Mesenchymal stem cell (in vitro differentiated cells and primary cell): ENCODE measurements around the gene PPM1D.

ENCODE experiments used
- DNase-seq: peaks from one replicate; pipeline ENCODE4 v3.0.0-alpha.2; 2013
- H2AFZ ChIP-seq: one replicate; pipeline ENCODE4 v1.6.1; 2013; ENCODE audit warnings: low read depth, mild to moderate bottlenecking, control low read depth, inconsistent platforms, low read length, moderate library complexity
- H2AK5ac ChIP-seq: 2 replicates; pipeline ENCODE4 v1.6.1; 2013; ENCODE audit warnings: low read length, moderate library complexity, mild to moderate bottlenecking, inconsistent platforms; ENCODE audit not compliant: severe bottlenecking
- H2BK120ac ChIP-seq: one replicate; pipeline ENCODE4 v1.6.1; 2013; ENCODE audit warnings: low read depth, mild to moderate bottlenecking, inconsistent platforms, low read length, moderate library complexity
- H2BK12ac ChIP-seq, 2 experiments: one replicate each; pipeline ENCODE4 v1.6.1; 2013; ENCODE audit warnings: inconsistent platforms in 2 of 2, low read length in 2 of 2, mild to moderate bottlenecking in 2 of 2, moderate library complexity in 2 of 2, control low read depth in 1 of 2
- H2BK15ac ChIP-seq: one replicate; pipeline ENCODE4 v1.6.1; 2013; ENCODE audit warnings: mild to moderate bottlenecking, low read depth, inconsistent platforms; ENCODE audit not compliant: poor library complexity, severe bottlenecking
- H2BK5ac ChIP-seq: 2 replicates; pipeline ENCODE4 v1.6.1; 2013; ENCODE audit warnings: low read depth, mild to moderate bottlenecking, low read length, control low read depth, inconsistent platforms; ENCODE audit not compliant: poor library complexity, severe bottlenecking
- H3K14ac ChIP-seq, 2 experiments: one replicate each; pipeline ENCODE4 v1.6.1; 2013; ENCODE audit warnings: inconsistent platforms in 2 of 2, low read length in 2 of 2, control low read depth in 1 of 2, mild to moderate bottlenecking in 1 of 2, moderate library complexity in 1 of 2
- H3K18ac ChIP-seq, 2 experiments: one replicate each; pipeline ENCODE4 v1.6.1; 2013; ENCODE audit warnings: inconsistent platforms in 2 of 2, low read length in 2 of 2, control low read depth in 1 of 2, low read depth in 1 of 2, mild to moderate bottlenecking in 1 of 2
- H3K23ac ChIP-seq, 2 experiments: one replicate each; pipeline ENCODE4 v1.6.1; 2013; ENCODE audit warnings: inconsistent platforms in 2 of 2, low read length in 2 of 2, mild to moderate bottlenecking in 2 of 2, moderate library complexity in 2 of 2, control low read depth in 1 of 2
- H3K27ac ChIP-seq: 2 replicates; pipeline ENCODE4 v1.5.1; 2013; ENCODE audit warnings: mild to moderate bottlenecking, moderate library complexity, low read length, control low read depth, inconsistent platforms; ENCODE audit not compliant: poor library complexity, severe bottlenecking
- H3K27me3 ChIP-seq, 2 experiments: 2 replicates each; pipeline versions ENCODE4 v1.6.1 to v1.7.0; 2013; ENCODE audit warnings: low read length in 2 of 2, mild to moderate bottlenecking in 2 of 2, moderate library complexity in 2 of 2, control low read depth in 1 of 2, inconsistent platforms in 1 of 2; ENCODE audit not compliant: control insufficient read depth in 1 of 2, insufficient read depth in 1 of 2
- H3K36me3 ChIP-seq, 2 experiments: 2 replicates each; pipeline versions ENCODE4 v1.6.1 to v1.7.0; 2013; ENCODE audit warnings: low read length in 2 of 2, control low read depth in 1 of 2, inconsistent platforms in 1 of 2, low read depth in 1 of 2, mild to moderate bottlenecking in 1 of 2; ENCODE audit not compliant: insufficient read depth in 2 of 2, control insufficient read depth in 1 of 2
- H3K4ac ChIP-seq, 2 experiments: one replicate each; pipeline ENCODE4 v1.6.1; 2013; ENCODE audit warnings: inconsistent platforms in 2 of 2, low read length in 2 of 2, mild to moderate bottlenecking in 2 of 2, moderate library complexity in 2 of 2, control low read depth in 1 of 2, low read depth in 1 of 2
- H3K4me1 ChIP-seq: 2 replicates; pipeline ENCODE4 v1.6.1; 2013; ENCODE audit warnings: low read depth, low read length, control low read depth; ENCODE audit not compliant: control insufficient read depth, insufficient read depth
- H3K4me2 ChIP-seq: 2 replicates; pipeline ENCODE4 v1.6.1; 2013; ENCODE audit warnings: low read length, mild to moderate bottlenecking, inconsistent platforms; ENCODE audit not compliant: poor library complexity, severe bottlenecking
- H3K4me3 ChIP-seq, 2 experiments: 2 replicates each; pipeline versions ENCODE4 v1.5.1 to v1.7.0; 2013; ENCODE audit warnings: low read length in 2 of 2, mild to moderate bottlenecking in 2 of 2, control low read depth in 1 of 2, low read depth in 1 of 2; ENCODE audit not compliant: insufficient read depth in 1 of 2
- H3K79me1 ChIP-seq: replicated peaks from 2 replicates; pipeline ENCODE4 v1.6.1; 2013; ENCODE audit warnings: mild to moderate bottlenecking, control low read depth, low read length, inconsistent platforms; ENCODE audit not compliant: poor library complexity, severe bottlenecking
- H3K9ac ChIP-seq: 2 replicates; pipeline ENCODE4 v1.7.0; 2013; ENCODE audit warnings: mild to moderate bottlenecking, low read length, moderate library complexity
- H3K9me3 ChIP-seq: 2 replicates; pipeline ENCODE4 v1.7.0; 2013; ENCODE audit warnings: mild to moderate bottlenecking, low read length; ENCODE audit not compliant: control insufficient read depth
- H4K8ac ChIP-seq: one replicate; pipeline ENCODE4 v1.6.1; 2013; ENCODE audit warnings: inconsistent platforms, mild to moderate bottlenecking, low read length, moderate library complexity
- H4K91ac ChIP-seq: one replicate; pipeline ENCODE4 v1.6.1; 2013; ENCODE audit warnings: mild to moderate bottlenecking, low read length, inconsistent platforms
- WGBS: methylation state at CpG from one replicate; pipeline ENCODE4 v1.1.7; 2013; ENCODE audit warnings: mixed read lengths; 5-methylcytosine and 5-hydroxymethylcytosine counted together

PPM1D gene

DNA sequence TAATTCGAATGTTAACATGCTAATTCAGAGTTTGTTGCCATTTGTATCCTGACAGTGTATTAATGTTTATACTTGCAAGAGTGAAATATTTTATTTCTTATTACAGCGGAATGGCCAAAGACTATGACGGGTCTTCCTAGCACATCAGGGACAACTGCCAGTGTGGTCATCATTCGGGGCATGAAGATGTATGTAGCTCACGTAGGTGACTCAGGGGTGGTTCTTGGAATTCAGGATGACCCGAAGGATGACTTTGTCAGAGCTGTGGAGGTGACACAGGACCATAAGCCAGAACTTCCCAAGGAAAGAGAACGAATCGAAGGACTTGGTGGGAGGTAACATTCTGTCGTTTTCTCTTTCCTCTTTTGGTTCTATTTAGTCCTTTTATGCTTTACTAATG is 23.4 kb downstream of the PPM1D start:
- no peaks in the 10 kb centered on the region for H3K4me1 ChIP-seq
- no peak overlapping the region for H2BK5ac ChIP-seq
- H2AK5ac ChIP-seq: no peak overlapping the region
- no peak overlapping the region for H3K27ac ChIP-seq
- no peak overlapping the region for H4K8ac ChIP-seq
- no peaks in the 10 kb centered on the region for H3K9me3 ChIP-seq
- H3K4ac ChIP-seq: no peak overlapping the region
- H3K23ac ChIP-seq: no peak overlapping the region
- 95% methylated on average over 6 of the region's 9 CpGs for WGBS
- H3K27me3 ChIP-seq: no peaks in the 10 kb centered on the region
- no peak overlapping the region for H3K14ac ChIP-seq
- no peak overlapping the region for H3K18ac ChIP-seq
- no peak overlapping the region for H2BK120ac ChIP-seq
- H3K4me2 ChIP-seq: no peak overlapping the region
- H3K79me1 ChIP-seq: peaks cover 9% of the 10 kb centered on the region
- peaks cover 4 to 28% of the 10 kb centered on the region in 2 experiments for H3K36me3 ChIP-seq
- DNase-seq: no peak
- no peak overlapping the region for H2BK12ac ChIP-seq
- no peak overlapping the region for H2AFZ ChIP-seq
- no peak overlapping the region for H4K91ac ChIP-seq
- H3K9ac ChIP-seq: no peak overlapping the region
- no peak overlapping the region for H2BK15ac ChIP-seq
- no peak overlapping the region for H3K4me3 ChIP-seq

DNA sequence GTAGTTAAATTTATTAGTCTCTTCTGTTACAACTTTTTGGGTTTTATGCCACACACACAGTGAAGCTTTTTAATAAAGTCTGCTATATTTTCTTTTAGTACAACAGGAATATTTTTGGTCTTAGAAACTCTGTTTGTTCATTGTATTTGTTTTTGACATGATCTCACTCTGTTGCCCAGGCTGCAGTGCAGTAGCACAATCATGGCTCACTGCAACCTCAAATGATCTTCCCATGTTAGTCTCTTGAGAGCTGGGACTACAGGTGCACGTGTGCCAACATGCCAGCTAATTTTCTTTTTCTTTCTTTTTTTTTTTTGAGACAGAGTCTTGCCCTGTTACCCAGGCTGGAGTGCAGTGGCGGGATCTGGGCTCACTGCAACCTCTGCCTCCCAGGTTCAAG is 27.1 kb downstream of the PPM1D start:
- Histone ChIP-seq H4K8ac (no peak overlapping the region), H3K4ac (no peak overlapping the region), H3K36me3 (peaks cover 12 to 41% of the 10 kb centered on the region in 2 experiments), H2AK5ac (no peak overlapping the region), H2BK120ac (no peak overlapping the region), H3K9ac (no peak overlapping the region), H2BK12ac (no peak overlapping the region), H3K27me3 (no peaks in the 10 kb centered on the region), H4K91ac (no peak overlapping the region), H3K4me3 (no peak overlapping the region), H3K4me2 (no peak overlapping the region), H3K79me1 (peaks cover 13% of the 10 kb centered on the region), H3K14ac (no peak overlapping the region), H3K9me3 (no peaks in the 10 kb centered on the region), H2BK15ac (no peak overlapping the region), H2BK5ac (no peak overlapping the region), H2AFZ (no peak overlapping the region), H3K18ac (no peak overlapping the region), H3K4me1 (no peaks in the 10 kb centered on the region), H3K23ac (no peak overlapping the region), H3K27ac (no peak overlapping the region)
- WGBS: 100% methylated on average over 2 of the region's 2 CpGs
- DNase-seq: no peak

DNA sequence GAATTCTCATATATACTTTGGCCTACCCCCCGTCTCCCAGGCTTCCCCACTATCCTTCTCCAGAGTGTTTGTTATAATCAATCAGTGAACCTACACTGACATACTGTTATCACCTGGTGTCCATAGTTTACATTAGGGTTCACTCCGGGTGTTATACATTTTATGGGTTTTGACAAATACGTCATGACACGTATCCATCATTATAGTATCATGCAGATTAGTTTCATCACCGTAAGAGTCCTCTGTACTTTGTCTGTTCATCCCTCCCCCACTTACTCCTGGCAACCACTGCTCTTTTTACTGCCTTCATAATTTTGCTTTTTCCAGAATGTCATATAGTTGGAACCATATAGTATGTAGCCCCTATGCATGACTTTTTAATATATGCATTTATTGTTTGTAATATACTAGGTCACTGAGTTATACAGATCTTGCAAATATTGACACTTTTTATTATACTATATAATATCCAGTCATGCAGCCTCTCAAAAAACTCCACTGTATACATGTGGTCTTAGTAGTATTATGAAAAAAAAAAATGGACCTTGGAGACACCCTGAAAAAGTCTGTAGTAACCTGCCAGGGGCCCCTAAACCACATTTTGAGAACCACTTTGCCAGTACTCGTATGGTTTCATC is 28.4 kb downstream of the PPM1D start:
- H2BK120ac ChIP-seq: no peak overlapping the region
- no peak overlapping the region for H3K9ac ChIP-seq
- DNase-seq: no peak
- no peak overlapping the region for H4K8ac ChIP-seq
- no peaks in the 10 kb centered on the region for H3K4me1 ChIP-seq
- no peak overlapping the region for H2BK12ac ChIP-seq
- no peaks in the 10 kb centered on the region for H3K9me3 ChIP-seq
- H2AFZ ChIP-seq: no peak overlapping the region
- no peak overlapping the region for H3K4me3 ChIP-seq
- H2AK5ac ChIP-seq: no peak overlapping the region
- H3K79me1 ChIP-seq: peaks cover 22% of the 10 kb centered on the region
- H3K18ac ChIP-seq: no peak overlapping the region
- no peak overlapping the region for H3K23ac ChIP-seq
- no peak overlapping the region for H3K4ac ChIP-seq
- no peaks in the 10 kb centered on the region for H3K27me3 ChIP-seq
- no peak overlapping the region for H2BK15ac ChIP-seq
- peaks cover 15 to 43% of the 10 kb centered on the region in 2 experiments for H3K36me3 ChIP-seq
- no peak overlapping the region for H2BK5ac ChIP-seq
- no peak overlapping the region for H3K4me2 ChIP-seq
- no peak overlapping the region for H3K27ac ChIP-seq
- 97% methylated on average over 5 of the region's 6 CpGs for WGBS
- no peak overlapping the region for H4K91ac ChIP-seq
- H3K14ac ChIP-seq: no peak overlapping the region

DNA sequence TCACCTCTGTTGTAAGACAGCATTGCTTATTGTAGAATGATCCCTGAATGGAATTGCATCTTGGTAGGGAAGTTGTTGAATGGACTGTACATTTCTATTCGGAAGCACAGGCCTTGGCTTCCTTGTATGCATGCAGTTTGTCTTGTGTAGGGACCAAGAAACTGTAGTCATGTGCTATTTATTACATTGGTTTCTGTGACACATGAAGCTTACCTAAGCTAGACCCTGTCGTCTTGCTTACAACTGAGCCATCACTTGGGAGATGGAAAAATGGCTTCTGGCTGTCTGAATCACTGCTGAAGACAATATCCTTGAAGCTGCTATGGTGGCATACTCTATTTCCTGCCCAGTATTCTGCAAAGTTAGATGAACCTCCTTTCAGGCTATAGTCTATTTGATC is 29.1 kb downstream of the PPM1D start:
- Histone ChIP-seq H3K79me1 (peaks cover 22% of the 10 kb centered on the region), H3K36me3 (peaks cover 15 to 44% of the 10 kb centered on the region in 2 experiments)
- WGBS: 100% methylated on average over 2 of the region's 2 CpGs

More for the DNA sequence above, 29.1 kb downstream of the PPM1D start:
- H3K27me3 ChIP-seq: no peaks in the 10 kb centered on the region
- H4K91ac ChIP-seq: no peak overlapping the region
- H3K14ac ChIP-seq: no peak overlapping the region
- no peak overlapping the region for H4K8ac ChIP-seq
- no peak overlapping the region for H2AFZ ChIP-seq
- H3K9me3 ChIP-seq: no peaks in the 10 kb centered on the region
- no peak overlapping the region for H3K23ac ChIP-seq
- no peak overlapping the region for H3K4me3 ChIP-seq
- no peak overlapping the region for H2BK5ac ChIP-seq
- no peak overlapping the region for H3K9ac ChIP-seq
- H2BK12ac ChIP-seq: no peak overlapping the region
- DNase-seq: no peak
- H3K27ac ChIP-seq: no peak overlapping the region
- H2AK5ac ChIP-seq: no peak overlapping the region
- no peak overlapping the region for H2BK15ac ChIP-seq
- no peaks in the 10 kb centered on the region for H3K4me1 ChIP-seq
- H3K4me2 ChIP-seq: no peak overlapping the region
- H3K18ac ChIP-seq: no peak overlapping the region
- H2BK120ac ChIP-seq: no peak overlapping the region
- no peak overlapping the region for H3K4ac ChIP-seq
